ENCODE measurements around the gene ARFGAP2.

DNA sequence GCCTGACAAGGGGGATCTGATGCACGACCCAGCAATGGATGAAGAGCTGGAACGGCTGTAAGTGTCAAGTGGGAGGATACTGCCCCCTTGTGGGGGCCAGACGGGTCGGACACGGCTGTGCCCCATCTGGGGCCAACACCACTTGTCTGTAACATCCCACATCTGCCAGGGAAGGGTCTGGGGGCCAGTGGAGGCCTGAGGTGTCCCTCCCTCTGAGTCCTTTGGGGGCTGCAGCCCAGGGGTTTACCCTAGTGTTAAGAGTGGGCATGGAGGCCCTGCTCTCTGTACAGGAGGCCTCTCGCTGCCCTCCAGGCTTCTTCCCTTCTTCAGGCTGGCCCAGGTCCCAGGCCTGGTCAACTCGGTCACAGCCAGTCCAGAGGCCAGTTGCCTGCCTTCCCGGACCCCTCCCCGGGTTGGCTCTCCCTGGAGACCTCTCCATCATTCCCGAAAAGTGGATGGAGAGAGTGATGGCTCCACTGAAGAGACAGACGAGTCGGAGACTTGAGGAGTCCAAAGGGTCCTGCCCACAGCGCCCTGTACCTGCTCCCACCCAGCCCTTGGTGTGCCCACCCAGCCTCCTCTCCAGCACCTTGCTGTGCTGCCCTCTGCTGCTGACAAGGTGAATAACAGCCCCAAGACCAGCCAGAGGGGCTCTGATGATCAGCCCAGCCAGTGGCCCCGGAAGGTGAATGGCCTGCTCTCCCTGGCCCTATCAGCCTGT is 15.4 kb downstream of the ARFGAP2 start:
- TF ChIP-seq, protein P1, sequence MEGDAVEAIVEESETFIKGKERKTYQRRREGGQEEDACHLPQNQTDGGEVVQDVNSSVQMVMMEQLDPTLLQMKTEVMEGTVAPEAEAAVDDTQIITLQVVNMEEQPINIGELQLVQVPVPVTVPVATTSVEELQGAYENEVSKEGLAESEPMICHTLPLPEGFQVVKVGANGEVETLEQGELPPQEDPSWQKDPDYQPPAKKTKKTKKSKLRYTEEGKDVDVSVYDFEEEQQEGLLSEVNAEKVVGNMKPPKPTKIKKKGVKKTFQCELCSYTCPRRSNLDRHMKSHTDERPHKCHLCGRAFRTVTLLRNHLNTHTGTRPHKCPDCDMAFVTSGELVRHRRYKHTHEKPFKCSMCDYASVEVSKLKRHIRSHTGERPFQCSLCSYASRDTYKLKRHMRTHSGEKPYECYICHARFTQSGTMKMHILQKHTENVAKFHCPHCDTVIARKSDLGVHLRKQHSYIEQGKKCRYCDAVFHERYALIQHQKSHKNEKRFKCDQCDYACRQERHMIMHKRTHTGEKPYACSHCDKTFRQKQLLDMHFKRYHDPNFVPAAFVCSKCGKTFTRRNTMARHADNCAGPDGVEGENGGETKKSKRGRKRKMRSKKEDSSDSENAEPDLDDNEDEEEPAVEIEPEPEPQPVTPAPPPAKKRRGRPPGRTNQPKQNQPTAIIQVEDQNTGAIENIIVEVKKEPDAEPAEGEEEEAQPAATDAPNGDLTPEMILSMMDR (IDR thresholded peaks at IDR 0.05): peak; percentile 26 to 54 (median 49)
- no peak for TF ChIP-seq EP300 (IDR thresholded peaks at IDR 0.05)
- peak in 2 of 4 donors; percentile 25 to 28 for TF ChIP-seq POLR2AphosphoS5 (IDR thresholded peaks at IDR 0.05)
